NCI-H187 (cell line): Measurements from ENCODE around the gene LMO2.

Experiments used
- DNase-seq, 2 experiments: peaks; one replicate each; lab custom pipeline; 2025; lab: John Stamatoyannopoulos, UW

Gene LMO2

GRCh38 chr11:33819278-33820035 lies 72.4 kb downstream of the LMO2 start:
- DNase-seq = no peak
